ENCODE results near the gene BICDL1. TPM values are rescaled to one million over a fixed set of nuclear protein-coding genes. Genes with fewer than 3 reads are reported as not detected.

Gene BICDL1
- total RNA-seq, 1 experiment from 2014 or later, result 14.2 TPM

- BruUV-seq (replicated peaks), result no TSS peak
- peaks cover 8% of the 10 kb centered on the region for H3K4me1 ChIP-seq
- no peak overlapping the region for H3K4me3 ChIP-seq (ENCODE audit: low read depth, low read length)
- Mint-ChIP-seq H3K4me1 (ENCODE audit: low read depth, unreplicated experiment) (no peaks in the 10 kb centered on the region), H3K9me3 (ENCODE audit: unreplicated experiment) (no peaks in the 10 kb centered on the region), H3K4me3 (ENCODE audit: unreplicated experiment) (no peak overlapping the region), H3K36me3 (ENCODE audit: insufficient read depth, unreplicated experiment) (peaks cover 12% of the 10 kb centered on the region), H3K27ac (ENCODE audit: unreplicated experiment) (no peak overlapping the region), H3K27me3 (ENCODE audit: insufficient read depth, unreplicated experiment) (no peaks in the 10 kb centered on the region)
- DNase-seq, result no peak
- H3K27me3 ChIP-seq (replicated peaks; ENCODE audit: control insufficient read depth, insufficient read depth, low read length), result no peaks in the 10 kb centered on the region
- H3K36me3 ChIP-seq (ENCODE audit: control insufficient read depth, insufficient read depth, low read length), result no peaks in the 10 kb centered on the region
- TF ChIP-seq, protein P1, sequence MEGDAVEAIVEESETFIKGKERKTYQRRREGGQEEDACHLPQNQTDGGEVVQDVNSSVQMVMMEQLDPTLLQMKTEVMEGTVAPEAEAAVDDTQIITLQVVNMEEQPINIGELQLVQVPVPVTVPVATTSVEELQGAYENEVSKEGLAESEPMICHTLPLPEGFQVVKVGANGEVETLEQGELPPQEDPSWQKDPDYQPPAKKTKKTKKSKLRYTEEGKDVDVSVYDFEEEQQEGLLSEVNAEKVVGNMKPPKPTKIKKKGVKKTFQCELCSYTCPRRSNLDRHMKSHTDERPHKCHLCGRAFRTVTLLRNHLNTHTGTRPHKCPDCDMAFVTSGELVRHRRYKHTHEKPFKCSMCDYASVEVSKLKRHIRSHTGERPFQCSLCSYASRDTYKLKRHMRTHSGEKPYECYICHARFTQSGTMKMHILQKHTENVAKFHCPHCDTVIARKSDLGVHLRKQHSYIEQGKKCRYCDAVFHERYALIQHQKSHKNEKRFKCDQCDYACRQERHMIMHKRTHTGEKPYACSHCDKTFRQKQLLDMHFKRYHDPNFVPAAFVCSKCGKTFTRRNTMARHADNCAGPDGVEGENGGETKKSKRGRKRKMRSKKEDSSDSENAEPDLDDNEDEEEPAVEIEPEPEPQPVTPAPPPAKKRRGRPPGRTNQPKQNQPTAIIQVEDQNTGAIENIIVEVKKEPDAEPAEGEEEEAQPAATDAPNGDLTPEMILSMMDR (IDR thresholded peaks at IDR 0.05; ENCODE audit: insufficient read depth in 1 of 2, low read depth in 1 of 2, low read length in 1 of 2, severe bottlenecking in 1 of 2, unreplicated experiment in 1 of 2), result no peak
- intact Hi-C loops (cut with micrococcal nuclease; ENCODE audit: unreplicated experiment), result no loop called here
- H3K9me3 ChIP-seq, result no peaks in the 10 kb centered on the region
- CTCF ChIA-PET, result no interaction called here
- POLR2A ChIA-PET, result no interaction called here
Observed at GRCh38 chr12:119994892-119995658, 6.0 kb downstream of the BICDL1 start.

- Histone ChIP-seq H3K4me3 (ENCODE audit: low read depth, low read length) (no peak overlapping the region), H3K36me3 (ENCODE audit: control insufficient read depth, insufficient read depth, low read length) (no peaks in the 10 kb centered on the region), H3K27me3 (replicated peaks; ENCODE audit: control insufficient read depth, insufficient read depth, low read length) (no peaks in the 10 kb centered on the region), H3K4me1 (no peaks in the 10 kb centered on the region), H3K9me3 (no peaks in the 10 kb centered on the region)
- H3K27me3 Mint-ChIP-seq (ENCODE audit: insufficient read depth, unreplicated experiment), result no peaks in the 10 kb centered on the region
- no peak for DNase-seq
- TF ChIP-seq, protein P1 (IDR thresholded peaks at IDR 0.05; ENCODE audit: insufficient read depth in 1 of 2, low read depth in 1 of 2, low read length in 1 of 2, severe bottlenecking in 1 of 2, unreplicated experiment in 1 of 2), result no peak
- ChIA-PET POLR2A (no interaction called here), CTCF (no interaction called here)
- no TSS peak for BruUV-seq (replicated peaks)
- H3K27ac Mint-ChIP-seq (ENCODE audit: unreplicated experiment), result no peak overlapping the region
- no peaks in the 10 kb centered on the region for H3K9me3 Mint-ChIP-seq (ENCODE audit: unreplicated experiment)
- intact Hi-C loops (cut with micrococcal nuclease; ENCODE audit: unreplicated experiment), result no loop called here
- H3K4me1 Mint-ChIP-seq (ENCODE audit: low read depth, unreplicated experiment), result no peaks in the 10 kb centered on the region
- H3K4me3 Mint-ChIP-seq (ENCODE audit: unreplicated experiment), result no peak overlapping the region
- H3K36me3 Mint-ChIP-seq (ENCODE audit: insufficient read depth, unreplicated experiment), result peaks cover 12% of the 10 kb centered on the region
Observed at GRCh38 chr12:119996417-119996816, 7.4 kb downstream of the BICDL1 start.

DNA sequence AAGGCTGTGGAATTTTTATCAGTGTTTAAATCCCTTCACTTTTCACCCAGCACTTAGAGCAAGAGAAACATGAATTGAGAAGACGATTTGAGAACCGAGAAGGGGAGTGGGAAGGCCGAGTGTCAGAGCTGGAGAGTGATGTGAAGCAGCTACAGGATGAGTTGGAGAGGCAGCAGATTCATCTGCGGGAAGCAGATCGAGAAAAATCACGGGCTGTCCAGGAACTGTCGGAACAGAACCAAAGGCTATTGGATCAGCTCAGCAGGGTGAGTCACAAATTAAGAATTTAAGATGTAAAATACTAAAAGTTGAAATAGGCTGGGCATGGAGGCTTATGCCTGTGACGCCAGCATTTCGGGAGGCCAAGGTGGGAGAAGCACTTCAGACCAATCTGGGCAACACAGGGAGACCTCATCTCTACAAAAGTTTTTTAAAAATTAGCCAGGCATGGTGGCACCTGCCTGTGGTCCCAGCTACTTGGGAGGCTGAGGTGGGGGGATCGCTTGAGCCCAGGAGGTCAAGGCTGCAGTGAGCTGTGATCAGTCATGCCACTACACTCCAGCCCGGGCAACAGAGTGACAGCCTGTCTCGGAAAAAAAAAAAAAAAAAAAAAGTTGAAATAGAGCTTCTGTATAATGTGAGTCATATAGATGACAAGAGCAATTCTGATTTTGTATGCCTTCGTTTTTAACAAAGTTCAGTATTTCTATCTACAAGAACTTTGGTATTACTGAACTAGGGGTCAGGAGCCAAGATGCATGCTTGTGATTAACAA, 9.6 kb downstream of the BICDL1 start:
- Mint-ChIP-seq H3K4me3 (ENCODE audit: unreplicated experiment) (no peak overlapping the region), H3K27me3 (ENCODE audit: insufficient read depth, unreplicated experiment) (no peaks in the 10 kb centered on the region), H3K36me3 (ENCODE audit: insufficient read depth, unreplicated experiment) (peaks cover 9% of the 10 kb centered on the region), H3K9me3 (ENCODE audit: unreplicated experiment) (no peaks in the 10 kb centered on the region), H3K27ac (ENCODE audit: unreplicated experiment) (no peak overlapping the region), H3K4me1 (ENCODE audit: low read depth, unreplicated experiment) (no peaks in the 10 kb centered on the region)
- Histone ChIP-seq H3K4me3 (ENCODE audit: low read depth, low read length) (no peak overlapping the region), H3K36me3 (ENCODE audit: control insufficient read depth, insufficient read depth, low read length) (no peaks in the 10 kb centered on the region), H3K27me3 (replicated peaks; ENCODE audit: control insufficient read depth, insufficient read depth, low read length) (no peaks in the 10 kb centered on the region), H3K4me1 (no peaks in the 10 kb centered on the region), H3K9me3 (no peaks in the 10 kb centered on the region)
- POLR2A ChIA-PET, result no interaction called here
- TF ChIP-seq, protein P1 (IDR thresholded peaks at IDR 0.05; ENCODE audit: insufficient read depth in 1 of 2, low read depth in 1 of 2, low read length in 1 of 2, severe bottlenecking in 1 of 2, unreplicated experiment in 1 of 2), result no peak
- CTCF ChIA-PET, result no interaction called here
- intact Hi-C loops (cut with micrococcal nuclease; ENCODE audit: unreplicated experiment), result no loop called here
- no peak for DNase-seq
- BruUV-seq (replicated peaks), result no TSS peak
